Type B pancreatic cell (in vitro differentiated cells): ENCODE data around the gene UNC5CL. TPM values are rescaled to one million over a fixed set of nuclear protein-coding genes. Genes with fewer than 3 reads are reported as not detected.

Source experiments
- DNase-seq: peaks from one replicate; pipeline ENCODE4 v3.0.0; 2021; ENCODE audit warnings: mixed read lengths; ENCODE audit not compliant: unreplicated experiment; ENCODE audit errors: extremely low spot score
- H3K27ac Mint-ChIP-seq: 2 replicates; pipeline ENCODE4 v1.8.0; 2021; ENCODE audit warnings: mild to moderate bottlenecking, mixed read lengths
- H3K27me3 Mint-ChIP-seq: 2 replicates; pipeline ENCODE4 v1.8.0; 2021; ENCODE audit warnings: mixed read lengths
- H3K36me3 Mint-ChIP-seq: 2 replicates; pipeline ENCODE4 v1.8.0; 2021; ENCODE audit warnings: mixed read lengths
- H3K4me1 Mint-ChIP-seq: one replicate; pipeline ENCODE4 v1.8.0; 2021; ENCODE audit warnings: mixed read lengths; ENCODE audit not compliant: unreplicated experiment
- H3K4me3 Mint-ChIP-seq: 2 replicates; pipeline ENCODE4 v1.8.0; 2021; ENCODE audit warnings: mild to moderate bottlenecking, mixed read lengths
- H3K9me3 Mint-ChIP-seq: 2 replicates; pipeline ENCODE4 v1.8.0; 2021; ENCODE audit warnings: mixed read lengths
- total RNA-seq: library from RNA; stranded (reverse); gene quantifications from 2 replicates; pipeline ENCODE4 v1.2.1, GENCODE V29; 2021; ENCODE audit warnings: low replicate concordance
- TF ChIP-seq, protein P1 (sequence below): fragments of 200-600 bp; sonication (generic); conservative IDR thresholded peaks from 2 replicates; pipeline ENCODE4 v1.5.0; 2021; ENCODE audit warnings: antibody characterized with exemption, mild to moderate bottlenecking

UNC5CL gene
- total RNA-seq, 1 donor from 2014 or later = 5.1 TPM

GRCh38 chr6:41079080-41079479 is 40.1 kb upstream of the UNC5CL start:
- peaks cover 15% of the 10 kb centered on the region for H3K4me1 Mint-ChIP-seq
- no peaks in the 10 kb centered on the region for H3K27me3 Mint-ChIP-seq
- H3K27ac Mint-ChIP-seq = no peak overlapping the region
- H3K36me3 Mint-ChIP-seq = peaks cover 22% of the 10 kb centered on the region
- no peak overlapping the region for H3K4me3 Mint-ChIP-seq
- TF ChIP-seq, protein P1, sequence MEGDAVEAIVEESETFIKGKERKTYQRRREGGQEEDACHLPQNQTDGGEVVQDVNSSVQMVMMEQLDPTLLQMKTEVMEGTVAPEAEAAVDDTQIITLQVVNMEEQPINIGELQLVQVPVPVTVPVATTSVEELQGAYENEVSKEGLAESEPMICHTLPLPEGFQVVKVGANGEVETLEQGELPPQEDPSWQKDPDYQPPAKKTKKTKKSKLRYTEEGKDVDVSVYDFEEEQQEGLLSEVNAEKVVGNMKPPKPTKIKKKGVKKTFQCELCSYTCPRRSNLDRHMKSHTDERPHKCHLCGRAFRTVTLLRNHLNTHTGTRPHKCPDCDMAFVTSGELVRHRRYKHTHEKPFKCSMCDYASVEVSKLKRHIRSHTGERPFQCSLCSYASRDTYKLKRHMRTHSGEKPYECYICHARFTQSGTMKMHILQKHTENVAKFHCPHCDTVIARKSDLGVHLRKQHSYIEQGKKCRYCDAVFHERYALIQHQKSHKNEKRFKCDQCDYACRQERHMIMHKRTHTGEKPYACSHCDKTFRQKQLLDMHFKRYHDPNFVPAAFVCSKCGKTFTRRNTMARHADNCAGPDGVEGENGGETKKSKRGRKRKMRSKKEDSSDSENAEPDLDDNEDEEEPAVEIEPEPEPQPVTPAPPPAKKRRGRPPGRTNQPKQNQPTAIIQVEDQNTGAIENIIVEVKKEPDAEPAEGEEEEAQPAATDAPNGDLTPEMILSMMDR = no peak
- no peak for DNase-seq
- no peaks in the 10 kb centered on the region for H3K9me3 Mint-ChIP-seq

GRCh38 chr6:41078101-41078500 is 39.1 kb upstream of the UNC5CL start:
- peaks cover 15% of the 10 kb centered on the region for H3K4me1 Mint-ChIP-seq
- no peak for DNase-seq
- TF ChIP-seq, protein P1 = no peak
- H3K9me3 Mint-ChIP-seq = no peaks in the 10 kb centered on the region
- H3K36me3 Mint-ChIP-seq = peaks cover 16% of the 10 kb centered on the region
- H3K27ac Mint-ChIP-seq = no peak overlapping the region
- no peaks in the 10 kb centered on the region for H3K27me3 Mint-ChIP-seq
- H3K4me3 Mint-ChIP-seq = no peak overlapping the region

DNA sequence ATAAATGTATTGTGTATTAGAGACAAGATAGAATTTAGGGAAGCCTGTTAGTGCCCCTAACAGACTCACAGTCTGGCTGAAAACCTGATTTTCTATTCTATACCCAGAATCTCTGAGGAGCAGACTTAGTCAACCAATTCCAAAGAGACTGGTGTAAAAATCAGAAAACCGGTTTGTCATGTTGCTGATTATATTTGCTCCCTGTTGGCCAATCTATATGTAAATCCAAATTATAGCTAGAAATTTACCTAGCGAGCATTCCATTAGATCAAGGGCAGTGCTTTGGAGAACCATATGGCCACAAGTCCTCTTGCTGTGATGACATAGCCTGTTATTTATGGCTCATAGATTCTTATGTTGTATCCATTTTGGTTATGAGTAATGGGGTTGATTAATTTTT is 38.5 kb upstream of the UNC5CL start:
- no peak overlapping the region for H3K4me3 Mint-ChIP-seq
- peaks cover 16% of the 10 kb centered on the region for H3K36me3 Mint-ChIP-seq
- H3K27me3 Mint-ChIP-seq = no peaks in the 10 kb centered on the region
- TF ChIP-seq, protein P1 = no peak
- H3K9me3 Mint-ChIP-seq = no peaks in the 10 kb centered on the region
- no peak overlapping the region for H3K27ac Mint-ChIP-seq
- H3K4me1 Mint-ChIP-seq = peaks cover 15% of the 10 kb centered on the region
- no peak for DNase-seq

DNA sequence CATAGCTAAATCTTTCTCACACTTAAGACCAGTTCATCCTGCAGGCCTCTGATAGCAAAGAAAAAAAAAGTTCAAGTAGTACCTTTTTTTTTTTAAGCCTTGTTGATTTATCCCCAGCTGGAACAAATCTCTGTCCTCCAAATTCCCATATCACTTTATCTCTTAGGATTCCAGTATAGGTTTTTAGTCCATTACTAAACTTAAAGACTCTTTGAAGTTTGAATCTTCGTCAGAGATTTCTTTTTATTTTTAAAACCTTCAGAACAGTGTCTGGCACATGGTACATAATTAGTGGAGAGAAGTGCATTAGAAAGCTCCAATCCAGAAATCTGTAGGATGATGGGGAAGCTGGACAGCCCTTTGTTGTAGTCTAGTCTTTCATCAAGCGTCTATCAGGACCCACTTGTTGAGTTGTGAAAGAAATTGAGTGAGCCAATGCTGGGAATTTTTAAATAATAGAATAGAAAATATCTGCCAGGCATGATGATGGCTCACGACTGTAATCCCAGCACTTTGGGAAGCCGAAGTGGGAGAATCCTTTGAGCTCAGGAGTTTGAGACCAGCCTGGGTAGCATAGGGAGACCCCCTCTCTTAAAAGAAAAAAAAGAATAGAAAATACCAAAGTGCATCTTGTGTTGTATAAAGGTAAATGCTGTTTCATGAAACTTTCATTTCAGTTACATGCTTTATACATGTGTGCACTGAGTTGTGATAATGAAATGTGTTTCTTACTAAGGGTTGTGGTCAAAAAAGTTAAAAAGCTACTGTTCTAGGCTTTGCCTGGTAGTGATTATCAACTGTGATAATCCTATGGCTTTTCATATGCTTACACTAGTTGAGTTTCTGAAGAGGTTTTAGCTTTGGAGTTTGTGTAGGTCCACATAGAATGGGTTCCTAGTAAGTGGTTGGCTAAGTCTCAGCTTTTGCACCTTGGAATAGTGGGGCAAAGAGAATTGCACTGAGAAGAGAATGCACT is 36.9 kb upstream of the UNC5CL start:
- DNase-seq = no peak
- H3K4me3 Mint-ChIP-seq = peak overlapping the region; percentile 68
- no peaks in the 10 kb centered on the region for H3K9me3 Mint-ChIP-seq
- peaks cover 15% of the 10 kb centered on the region for H3K4me1 Mint-ChIP-seq
- peak overlapping the region; percentile 57 for H3K27ac Mint-ChIP-seq
- peaks cover 15% of the 10 kb centered on the region for H3K36me3 Mint-ChIP-seq
- TF ChIP-seq, protein P1 = no peak
- no peaks in the 10 kb centered on the region for H3K27me3 Mint-ChIP-seq

DNA sequence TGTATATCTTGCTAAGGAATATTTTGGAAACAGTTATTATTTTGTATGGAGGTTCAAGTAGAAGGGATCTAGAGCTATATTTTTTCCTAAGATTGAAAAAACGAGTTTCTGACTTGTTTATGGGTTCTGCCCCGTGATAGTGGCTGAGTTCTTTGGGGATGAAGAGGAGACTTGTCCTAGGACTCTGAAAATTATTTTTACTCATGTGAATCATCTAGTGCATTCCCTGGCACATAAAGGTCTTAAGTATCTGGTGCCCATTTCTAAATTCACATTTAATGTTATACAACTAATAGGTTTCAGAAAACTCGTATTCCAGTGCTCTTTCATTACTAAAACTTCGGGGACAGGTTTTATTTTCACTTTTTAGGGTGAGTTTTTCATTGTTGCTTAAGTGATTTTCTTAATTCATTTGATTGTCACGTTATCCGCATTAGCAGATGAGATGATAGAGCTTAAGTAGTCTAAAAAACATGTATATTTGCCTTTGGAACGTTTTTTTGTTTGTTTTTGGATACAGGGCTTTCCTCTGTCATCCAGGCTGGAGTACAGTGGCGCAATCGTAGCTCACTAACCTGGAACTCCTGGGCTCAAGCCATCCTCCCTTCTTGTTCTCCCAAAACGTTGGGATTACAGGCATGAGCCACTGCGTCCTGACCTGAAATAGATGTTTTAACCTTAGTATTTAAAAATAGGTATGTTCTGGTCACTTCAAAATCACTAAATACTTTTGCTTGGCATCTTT is 35.8 kb upstream of the UNC5CL start:
- TF ChIP-seq, protein P1 = no peak
- Mint-ChIP-seq H3K4me1 (peaks cover 19% of the 10 kb centered on the region), H3K9me3 (no peaks in the 10 kb centered on the region), H3K27ac (peak overlapping the region; percentile 98), H3K4me3 (peak overlapping the region; percentile 91), H3K36me3 (peaks cover 7% of the 10 kb centered on the region), H3K27me3 (no peaks in the 10 kb centered on the region)
- DNase-seq = no peak
